Fibroblast of the aortic adventitia (primary cell): Measurements from ENCODE around the gene ZNF780B. TPM values are rescaled to one million over a fixed set of nuclear protein-coding genes. Genes with fewer than 3 reads are reported as not detected.

Experiments used
- DNase-seq: peaks from one replicate; pipeline ENCODE4 v3.0.0-alpha.2; 2010; ENCODE audit warnings: low read depth
- H3K4me3 ChIP-seq: 2 replicates; pipeline ENCODE4 v1.5.1; 2011; ENCODE audit warnings: low read depth, mild to moderate bottlenecking, control low read depth, low read length, moderate library complexity
- total RNA-seq: library from RNA; depleted of rRNA; stranded (reverse); fragments of >200 nt; gene quantifications from 2 replicates; pipeline ENCODE4 v1.2.3, GENCODE V29; 2012; ENCODE audit warnings: low replicate concordance
- TF ChIP-seq, protein P1 (sequence below): IDR thresholded peaks from 2 replicates; pipeline ENCODE4 v1.5.1; 2011; ENCODE audit warnings: mild to moderate bottlenecking, low read length, control low read depth, inconsistent platforms; ENCODE audit not compliant: insufficient read depth

ZNF780B gene
- total RNA-seq, 1 donor, result 18.9 TPM

DNA sequence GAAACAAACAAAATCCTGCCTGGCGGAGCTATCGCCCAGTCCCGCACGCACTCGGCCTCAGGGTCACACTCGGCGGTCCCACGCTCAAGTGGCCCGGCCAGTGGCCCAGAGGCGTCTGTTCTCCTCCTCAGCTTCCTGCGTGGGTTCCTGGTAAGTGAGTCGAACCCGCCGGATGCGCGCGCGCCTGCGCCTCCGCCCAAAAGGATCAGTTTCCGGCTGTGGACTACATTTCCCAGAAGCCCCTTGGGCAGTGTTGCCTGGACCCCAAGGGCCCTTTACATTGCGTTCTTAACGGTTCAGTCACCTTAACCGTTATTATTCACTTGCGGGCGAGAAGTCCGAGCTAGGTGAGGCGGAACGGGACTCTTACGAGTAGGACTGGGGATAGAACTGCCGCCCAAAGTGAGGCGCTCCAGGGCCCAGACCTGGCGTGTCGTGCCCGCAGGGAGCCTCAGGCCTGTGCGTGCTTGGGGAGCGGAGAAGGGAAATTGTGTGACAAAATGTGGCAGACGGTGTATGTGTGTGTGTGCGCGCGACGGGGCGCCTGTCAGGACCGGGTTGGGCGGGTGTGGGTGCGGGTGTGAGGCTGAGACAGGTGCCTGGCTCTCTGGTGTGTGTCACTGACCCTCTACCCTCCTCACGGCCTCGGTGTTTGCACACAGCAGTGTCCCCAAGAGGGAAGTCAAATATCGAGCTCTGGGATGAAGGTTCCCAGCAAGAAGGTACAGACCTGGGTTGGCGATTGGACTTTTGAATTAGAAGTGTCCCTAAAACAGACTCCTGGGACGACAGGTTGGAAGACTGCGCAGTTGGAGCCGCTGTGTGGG lies 59.0 kb downstream of the ZNF780B start, which contains the start of gene ZNF546:
ZNF546 (plus strand) TSS at position 250 of the 827 bp plus-strand sequence. CDS start 1,267 bp downstream, outside the sequence.
- peak; percentile 91 for DNase-seq
- TF ChIP-seq, protein P1, sequence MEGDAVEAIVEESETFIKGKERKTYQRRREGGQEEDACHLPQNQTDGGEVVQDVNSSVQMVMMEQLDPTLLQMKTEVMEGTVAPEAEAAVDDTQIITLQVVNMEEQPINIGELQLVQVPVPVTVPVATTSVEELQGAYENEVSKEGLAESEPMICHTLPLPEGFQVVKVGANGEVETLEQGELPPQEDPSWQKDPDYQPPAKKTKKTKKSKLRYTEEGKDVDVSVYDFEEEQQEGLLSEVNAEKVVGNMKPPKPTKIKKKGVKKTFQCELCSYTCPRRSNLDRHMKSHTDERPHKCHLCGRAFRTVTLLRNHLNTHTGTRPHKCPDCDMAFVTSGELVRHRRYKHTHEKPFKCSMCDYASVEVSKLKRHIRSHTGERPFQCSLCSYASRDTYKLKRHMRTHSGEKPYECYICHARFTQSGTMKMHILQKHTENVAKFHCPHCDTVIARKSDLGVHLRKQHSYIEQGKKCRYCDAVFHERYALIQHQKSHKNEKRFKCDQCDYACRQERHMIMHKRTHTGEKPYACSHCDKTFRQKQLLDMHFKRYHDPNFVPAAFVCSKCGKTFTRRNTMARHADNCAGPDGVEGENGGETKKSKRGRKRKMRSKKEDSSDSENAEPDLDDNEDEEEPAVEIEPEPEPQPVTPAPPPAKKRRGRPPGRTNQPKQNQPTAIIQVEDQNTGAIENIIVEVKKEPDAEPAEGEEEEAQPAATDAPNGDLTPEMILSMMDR, result no peak

DNA sequence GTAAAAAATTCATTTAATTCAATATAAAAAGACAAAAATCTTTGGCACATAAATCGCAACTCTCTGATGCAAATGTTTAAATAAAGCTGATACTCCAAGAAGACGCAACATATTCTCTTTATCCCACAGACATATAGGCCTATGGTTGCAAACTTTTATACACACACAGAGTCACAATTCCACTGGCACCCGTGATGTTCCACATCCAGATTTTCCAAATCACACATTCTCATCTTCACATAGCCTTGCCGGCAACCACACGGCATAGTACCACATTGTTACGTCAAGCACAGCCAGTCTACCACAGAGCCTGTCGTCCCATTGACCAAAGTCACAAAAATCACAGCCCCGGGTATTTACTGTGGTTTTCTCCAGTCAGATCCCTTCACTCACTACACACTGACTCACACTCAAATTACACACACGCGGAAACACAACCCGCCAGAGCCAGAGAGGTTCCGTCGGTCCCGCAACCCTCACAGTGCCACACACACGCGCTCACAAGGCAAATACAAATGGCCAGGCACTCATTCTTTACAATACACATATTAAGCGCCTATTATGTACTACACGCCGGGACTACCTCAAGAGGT lies 59.7 kb downstream of the ZNF780B start:
- H3K4me3 ChIP-seq, result peak overlapping the region; percentile 91
- TF ChIP-seq, protein P1, result no peak
- DNase-seq, result peak; percentile 64

More for the DNA sequence above, 59.0 kb downstream of the ZNF780B start, which contains the start of gene ZNF546:
- peak within 1 kb of the TSS; percentile 91 for H3K4me3 ChIP-seq

DNA sequence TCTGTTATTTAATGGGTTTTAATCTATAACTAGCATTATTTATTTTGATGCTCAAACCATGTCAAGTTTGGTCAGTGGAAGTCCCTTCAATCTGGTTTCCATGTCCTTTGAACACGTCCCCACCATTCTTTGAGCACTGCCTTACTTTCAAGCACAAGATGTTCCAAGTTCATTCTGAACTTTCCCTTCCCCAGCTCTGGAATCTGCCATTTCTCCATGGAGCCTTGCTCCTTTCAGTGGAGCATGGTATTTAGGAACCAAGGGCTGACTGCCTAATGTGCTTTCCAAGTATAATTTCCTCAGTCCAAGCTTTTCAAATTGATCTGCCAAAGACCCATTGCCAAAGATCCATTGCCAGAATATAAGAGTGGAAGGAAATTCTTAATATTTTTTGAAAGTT lies 60.2 kb downstream of the ZNF780B start:
- TF ChIP-seq, protein P1, result no peak
- H3K4me3 ChIP-seq, result peak overlapping the region; percentile 91
- DNase-seq, result peak; percentile 18

- no peak overlapping the region for H3K4me3 ChIP-seq
- DNase-seq, result no peak
- TF ChIP-seq, protein P1, result no peak
Measured at GRCh38 chr19:39994361-39994760, 61.7 kb downstream of the ZNF780B start.

DNA sequence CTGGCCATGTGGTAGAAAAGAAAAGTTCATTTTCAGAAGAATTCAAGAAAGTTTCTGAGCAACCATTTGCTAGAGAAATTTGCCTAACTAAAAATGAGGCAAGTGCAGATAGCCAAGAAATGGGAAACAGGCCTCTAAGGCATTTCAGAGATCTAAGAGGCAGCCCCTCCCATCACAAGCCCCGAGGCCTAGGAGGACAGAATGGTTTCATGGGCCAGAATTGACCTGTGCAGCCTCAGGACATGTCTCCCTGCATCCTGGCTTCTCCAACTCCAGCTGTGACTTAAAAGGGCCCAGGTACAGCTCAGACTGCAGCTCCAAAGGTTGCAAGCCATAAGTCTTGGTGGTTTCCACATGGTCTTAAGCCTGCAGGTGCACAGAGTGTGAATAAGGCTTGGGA lies 62.4 kb downstream of the ZNF780B start:
- H3K4me3 ChIP-seq, result no peak overlapping the region
- DNase-seq, result no peak
- TF ChIP-seq, protein P1, result no peak

GRCh38 chr19:39987596-39987995 lies 68.4 kb downstream of the ZNF780B start:
- TF ChIP-seq, protein P1, result no peak
- no peak for DNase-seq
- no peak overlapping the region for H3K4me3 ChIP-seq
